PC-3 (cell line): ENCODE data around the gene TTC23L. TPM values are rescaled to one million over a fixed set of nuclear protein-coding genes. Genes with fewer than 3 reads are reported as not detected.

ENCODE experiments used
- ATAC-seq: fragments of 200-7000 bp; cut with Tn5 transposase; 2 replicates; pipeline ENCODE4 v1.9.1; 2020; ENCODE audit warnings: mild to moderate bottlenecking, moderate library complexity
- BruUV-seq: library from RNA; stranded (reverse); fragments of 400-500 nt; replicated peaks from 2 replicates; lab custom pipeline; 2021; lab: Mats Ljungman, UMichigan
- CTCF ChIA-PET: fragments of 300-600 bp; sonication (Branson Sonifier 250); formaldehyde crosslinking; loops from one replicate; lab custom pipeline; 2022; ENCODE audit warnings: antibody characterized with exemption; lab: Charles Lee
- POLR2A ChIA-PET: fragments of 300-600 bp; sonication (Branson Sonifier 250); formaldehyde crosslinking; loops from one replicate; lab custom pipeline; 2022; ENCODE audit warnings: antibody characterized with exemption; ENCODE audit not compliant: unreplicated experiment; lab: Charles Lee
- DNase-seq: peaks from one replicate; pipeline ENCODE4 v3.0.0-alpha.2; 2015
- H2AFZ ChIP-seq: fragments of 300-600 bp; sonication (generic); 2 replicates; pipeline ENCODE4 v1.6.0; 2016; ENCODE audit warnings: antibody characterized with exemption, low read length
- H3F3A ChIP-seq: fragments of 300-600 bp; sonication (generic); one replicate; pipeline ENCODE4 v1.6.0; 2017; ENCODE audit warnings: antibody characterized with exemption, low read length, control low read depth, mild to moderate bottlenecking; ENCODE audit not compliant: unreplicated experiment
- H3K27ac ChIP-seq: fragments of 300-600 bp; sonication (generic); 2 replicates; pipeline ENCODE4 v1.5.1; 2016; ENCODE audit warnings: mild to moderate bottlenecking, low read length
- H3K27me3 ChIP-seq: fragments of 300-600 bp; sonication (generic); 2 replicates; pipeline ENCODE4 v1.6.1; 2016; ENCODE audit warnings: low read length, mixed read lengths
- H3K36me3 ChIP-seq: fragments of 300-600 bp; sonication (generic); 2 replicates; pipeline ENCODE4 v1.6.1; 2016; ENCODE audit warnings: low read depth, mixed run types, low read length, mixed read lengths
- H3K4me1 ChIP-seq: fragments of 300-600 bp; sonication (generic); 2 replicates; pipeline ENCODE4 v1.5.1; 2016; ENCODE audit warnings: low read length; ENCODE audit not compliant: insufficient read depth
- H3K4me2 ChIP-seq: fragments of 300-600 bp; sonication (generic); 2 replicates; pipeline ENCODE4 v1.6.0; 2016; ENCODE audit warnings: low read length
- H3K4me3 ChIP-seq: fragments of 300-600 bp; sonication (generic); 2 replicates; pipeline ENCODE4 v1.5.1; 2016; ENCODE audit warnings: mild to moderate bottlenecking, low read length, mixed read lengths
- H3K79me2 ChIP-seq: fragments of 300-600 bp; sonication (generic); 2 replicates; pipeline ENCODE4 v1.6.1; 2017; ENCODE audit warnings: low read length, mixed read lengths
- H3K9ac ChIP-seq: fragments of 300-600 bp; sonication (generic); 2 replicates; pipeline ENCODE4 v1.6.0; 2016; ENCODE audit warnings: mild to moderate bottlenecking, low read length
- H3K9me2 ChIP-seq: fragments of 300-600 bp; sonication (generic); replicated peaks from 2 replicates; pipeline ENCODE4 v1.6.1; 2016; ENCODE audit warnings: mixed run types, low read length, mixed read lengths
- H3K9me3 ChIP-seq: fragments of 300-600 bp; sonication (generic); 2 replicates; pipeline ENCODE4 v1.6.1; 2016; ENCODE audit warnings: low read length, mixed read lengths
- H4K20me1 ChIP-seq: fragments of 300-600 bp; sonication (generic); 2 replicates; pipeline ENCODE4 v1.6.1; 2016; ENCODE audit warnings: low read length, mixed read lengths
- EZH2 ChIP-seq: fragments of 300-600 bp; sonication (generic); IDR thresholded peaks from one replicate; pipeline ENCODE4 v1.6.1; 2017; ENCODE audit warnings: antibody characterized with exemption, mild to moderate bottlenecking, low read length; ENCODE audit not compliant: unreplicated experiment
- EZH2phosphoT487 ChIP-seq: fragments of 300-600 bp; sonication (generic); IDR thresholded peaks from 2 replicates; pipeline ENCODE4 v1.6.1; 2018; ENCODE audit warnings: mild to moderate bottlenecking, antibody characterized with exemption, low read length, borderline replicate concordance
- intact Hi-C: fragments of 100-400 bp; cut with micrococcal nuclease; formaldehyde crosslinking; loops from 2 replicates; pipeline ENCODE4 v1.9.0; 2023
- total RNA-seq: library from RNA; depleted of rRNA; stranded (reverse); fragments of >200 nt; gene quantifications from 2 replicates; pipeline ENCODE4 v1.2.3, GENCODE V29; 2014
- TF ChIP-seq, protein P1 (sequence below): fragments of 300-600 bp; sonication (generic); conservative IDR thresholded peaks from 2 replicates; pipeline ENCODE4 v1.5.1; 2017; ENCODE audit warnings: antibody characterized with exemption, low read depth, mild to moderate bottlenecking, low read length

TTC23L gene
- total RNA-seq, 1 experiment from 2014 or later: 0.84 TPM

DNA sequence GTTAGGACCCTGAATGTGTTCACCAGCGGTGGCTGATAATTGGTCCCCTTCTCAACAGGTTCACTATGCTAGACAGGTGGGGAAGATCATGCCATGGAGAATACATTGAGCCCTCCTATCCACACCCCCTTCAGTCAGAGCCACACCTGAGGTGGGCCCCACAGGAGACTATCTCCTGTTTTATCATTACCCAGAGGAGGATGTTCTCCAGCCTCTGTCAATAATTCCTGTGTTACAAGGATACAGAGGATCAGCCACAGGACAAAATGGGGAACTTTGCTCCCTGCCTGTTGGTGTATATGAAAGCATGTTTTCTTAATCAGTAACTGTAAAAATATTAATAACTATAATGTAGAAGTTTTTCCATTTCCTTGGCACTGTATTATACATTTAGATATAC, 50.4 kb downstream of the TTC23L start:
- no peak overlapping the region for H3K4me2 ChIP-seq
- DNase-seq (no peak), ATAC-seq (no peak)
- H3K4me3 ChIP-seq: no peak overlapping the region
- TF ChIP-seq, protein P1, sequence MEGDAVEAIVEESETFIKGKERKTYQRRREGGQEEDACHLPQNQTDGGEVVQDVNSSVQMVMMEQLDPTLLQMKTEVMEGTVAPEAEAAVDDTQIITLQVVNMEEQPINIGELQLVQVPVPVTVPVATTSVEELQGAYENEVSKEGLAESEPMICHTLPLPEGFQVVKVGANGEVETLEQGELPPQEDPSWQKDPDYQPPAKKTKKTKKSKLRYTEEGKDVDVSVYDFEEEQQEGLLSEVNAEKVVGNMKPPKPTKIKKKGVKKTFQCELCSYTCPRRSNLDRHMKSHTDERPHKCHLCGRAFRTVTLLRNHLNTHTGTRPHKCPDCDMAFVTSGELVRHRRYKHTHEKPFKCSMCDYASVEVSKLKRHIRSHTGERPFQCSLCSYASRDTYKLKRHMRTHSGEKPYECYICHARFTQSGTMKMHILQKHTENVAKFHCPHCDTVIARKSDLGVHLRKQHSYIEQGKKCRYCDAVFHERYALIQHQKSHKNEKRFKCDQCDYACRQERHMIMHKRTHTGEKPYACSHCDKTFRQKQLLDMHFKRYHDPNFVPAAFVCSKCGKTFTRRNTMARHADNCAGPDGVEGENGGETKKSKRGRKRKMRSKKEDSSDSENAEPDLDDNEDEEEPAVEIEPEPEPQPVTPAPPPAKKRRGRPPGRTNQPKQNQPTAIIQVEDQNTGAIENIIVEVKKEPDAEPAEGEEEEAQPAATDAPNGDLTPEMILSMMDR: no peak
- TF ChIP-seq EZH2 (no peak), EZH2phosphoT487 (no peak)
- no peaks in the 10 kb centered on the region for H3K9me2 ChIP-seq
- no peaks in the 10 kb centered on the region for H3K36me3 ChIP-seq
- no peaks in the 10 kb centered on the region for H3K9me3 ChIP-seq
- no peak overlapping the region for H3K27ac ChIP-seq
- H3F3A ChIP-seq: no peaks in the 10 kb centered on the region
- H2AFZ ChIP-seq: no peak overlapping the region
- no peaks in the 10 kb centered on the region for H4K20me1 ChIP-seq
- H3K79me2 ChIP-seq: no peaks in the 10 kb centered on the region
- ChIA-PET POLR2A (no interaction called here), CTCF (no interaction called here)
- BruUV-seq: no TSS peak
- no peaks in the 10 kb centered on the region for H3K27me3 ChIP-seq
- no peaks in the 10 kb centered on the region for H3K4me1 ChIP-seq
- no peak overlapping the region for H3K9ac ChIP-seq
- intact Hi-C loops: no loop called here

DNA sequence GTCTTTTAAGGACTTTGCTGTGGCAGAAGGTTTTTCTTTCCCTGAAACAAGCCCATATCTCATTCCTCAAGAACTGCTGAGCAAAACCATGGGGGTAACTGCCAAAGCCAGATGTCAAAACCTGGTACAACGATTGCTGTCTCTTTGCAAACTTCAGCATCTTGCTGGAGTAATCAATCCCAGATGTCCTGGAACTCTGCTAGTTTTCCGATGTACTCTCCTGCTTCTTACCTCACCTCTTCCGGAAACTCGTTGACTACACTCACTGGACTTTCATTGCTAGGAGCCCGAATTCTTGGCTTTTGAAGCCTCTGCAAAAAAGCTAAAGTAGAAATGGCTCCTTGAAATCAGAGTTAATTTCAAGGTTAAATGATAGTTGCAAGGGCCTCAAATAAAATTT, 53.0 kb downstream of the TTC23L start:
- intact Hi-C loops: no loop called here
- Histone ChIP-seq H3K27ac (no peak overlapping the region), H3K4me2 (no peak overlapping the region), H3F3A (no peaks in the 10 kb centered on the region), H3K36me3 (no peaks in the 10 kb centered on the region), H3K9me3 (no peaks in the 10 kb centered on the region), H4K20me1 (no peaks in the 10 kb centered on the region), H3K4me3 (no peak overlapping the region), H3K9me2 (no peaks in the 10 kb centered on the region), H2AFZ (no peak overlapping the region), H3K27me3 (no peaks in the 10 kb centered on the region), H3K4me1 (no peaks in the 10 kb centered on the region), H3K79me2 (no peaks in the 10 kb centered on the region), H3K9ac (no peak overlapping the region)
- ATAC-seq: no peak
- BruUV-seq: no TSS peak
- TF ChIP-seq EZH2phosphoT487 (no peak), EZH2 (no peak)
- TF ChIP-seq, protein P1: no peak
- POLR2A ChIA-PET: no interaction called here
- no peak for DNase-seq
- CTCF ChIA-PET: no interaction called here

DNA sequence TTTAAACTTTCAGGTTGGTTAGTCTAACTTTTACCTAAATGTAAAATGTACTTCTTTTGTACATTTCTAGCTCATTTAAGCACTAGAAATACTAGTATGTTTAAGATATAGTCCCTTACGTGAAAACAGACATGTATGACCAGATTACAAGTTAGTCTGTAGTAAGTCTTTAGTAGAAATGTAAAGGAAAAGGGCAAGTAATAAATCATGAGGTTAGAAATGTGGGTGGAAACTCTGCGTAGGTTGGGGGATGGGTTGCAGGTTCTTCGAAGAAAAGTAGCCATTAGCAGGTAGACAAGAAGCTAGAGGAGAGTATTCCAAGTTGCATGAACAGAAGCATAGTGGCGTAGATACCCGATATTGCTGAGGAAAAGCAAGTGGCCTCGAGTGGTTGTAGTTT, 53.5 kb downstream of the TTC23L start:
- H3K79me2 ChIP-seq: no peaks in the 10 kb centered on the region
- no peak overlapping the region for H3K9ac ChIP-seq
- TF ChIP-seq EZH2phosphoT487 (no peak), EZH2 (no peak)
- TF ChIP-seq, protein P1: no peak
- H4K20me1 ChIP-seq: no peaks in the 10 kb centered on the region
- no peak for DNase-seq
- POLR2A ChIA-PET: no interaction called here
- H3K27me3 ChIP-seq: no peaks in the 10 kb centered on the region
- CTCF ChIA-PET: interaction anchor here (0.5 kb wide), 1 partner anchor 1242 kb away, joined by 3 read pairs; no protein-coding TSS in a partner anchor
- no peak overlapping the region for H3K4me2 ChIP-seq
- no TSS peak for BruUV-seq
- no peak overlapping the region for H3K4me3 ChIP-seq
- H3K9me2 ChIP-seq: no peaks in the 10 kb centered on the region
- H3K4me1 ChIP-seq: 0 out of 2 replicates have a peak, but pooled peaks cover under 1% of the 10 kb centered on the region
- H3K27ac ChIP-seq: no peak overlapping the region
- H2AFZ ChIP-seq: no peak overlapping the region
- intact Hi-C loops: no loop called here
- no peak for ATAC-seq
- no peaks in the 10 kb centered on the region for H3K9me3 ChIP-seq
- no peaks in the 10 kb centered on the region for H3K36me3 ChIP-seq
- H3F3A ChIP-seq: no peaks in the 10 kb centered on the region
